Spinal cord (tissue), 10 donors: ENCODE results near the gene IQSEC2. TPM values are rescaled to one million over a fixed set of nuclear protein-coding genes. Genes with fewer than 3 reads are reported as not detected.

Experiments
- DNase-seq, 6 donors: peaks; one replicate each; pipeline versions ENCODE4 v3.0.0 to v3.0.0-alpha.2; 2013 to 2015; ENCODE audit warnings: low spot score in 6 of 6, low read depth in 4 of 6
- H3K27ac ChIP-seq: one replicate; pipeline ENCODE4 v1.5.1; 2013; ENCODE audit warnings: low read depth, low read length, control low read depth
- H3K27me3 ChIP-seq: one replicate; pipeline ENCODE4 v1.6.1; 2013; ENCODE audit warnings: low read length; ENCODE audit not compliant: control insufficient read depth, insufficient read depth
- H3K36me3 ChIP-seq: one replicate; pipeline ENCODE4 v1.6.1; 2013; ENCODE audit warnings: low read length; ENCODE audit not compliant: control insufficient read depth, insufficient read depth
- H3K4me1 ChIP-seq: one replicate; pipeline ENCODE4 v1.6.1; 2013; ENCODE audit warnings: low read length; ENCODE audit not compliant: control insufficient read depth, insufficient read depth
- H3K4me3 ChIP-seq: one replicate; pipeline ENCODE4 v1.5.1; 2013; ENCODE audit warnings: low read depth, low read length, control low read depth
- H3K9me3 ChIP-seq: one replicate; pipeline ENCODE4 v1.6.1; 2013; ENCODE audit warnings: low read length; ENCODE audit not compliant: control insufficient read depth, insufficient read depth
- WGBS: methylation state at CpG from one replicate; pipeline ENCODE4 v1.1.5; 2013; ENCODE audit warnings: missing lambda C conversion rate; ENCODE audit not compliant: insufficient coverage; 5-methylcytosine and 5-hydroxymethylcytosine counted together
- polyA plus RNA-seq, 2 donors: library from polyadenylated mRNA; unstranded; fragments of 120-200 nt; gene quantifications; one replicate each; pipeline ENCODE4 v1.2.1, GENCODE V29; 2013; ENCODE audit not compliant: insufficient read length in 2 of 2
- total RNA-seq, 2 donors: library from RNA; depleted of rRNA in 1 of 2; stranded (reverse); fragments of 120-200 nt in 1 of 2; fragments of >200 nt in 1 of 2; gene quantifications; one replicate each; pipeline versions ENCODE4 v1.2.3 to v1.2.4, GENCODE V29; 2013 to 2014
- donor health status: healthy.

IQSEC2 gene
- total and polyA plus RNA-seq, 4 donors, result 11.8 to 47.8 (median 28.8) TPM

GRCh38 chrX:53262189-53262917 is 19.0 kb downstream of the IQSEC2 start:
- H3K36me3 ChIP-seq, result no peaks in the 10 kb centered on the region
- peaks cover 46% of the 10 kb centered on the region for H3K27me3 ChIP-seq
- no peaks in the 10 kb centered on the region for H3K9me3 ChIP-seq
- H3K4me1 ChIP-seq, result peaks cover 24% of the 10 kb centered on the region
- no peak overlapping the region for H3K4me3 ChIP-seq
- WGBS, result 41% methylated on average over 5 of the region's 7 CpGs
- H3K27ac ChIP-seq, result no peak overlapping the region
- DNase-seq, result peak in 3 of 6 donors; percentile 25 to 82 (median 74)

- H3K4me3 ChIP-seq, result no peak overlapping the region
- DNase-seq, result peak in 2 of 6 donors; percentile 16 to 36
- no peaks in the 10 kb centered on the region for H3K36me3 ChIP-seq
- H3K27me3 ChIP-seq, result peaks cover 47% of the 10 kb centered on the region
- no peaks in the 10 kb centered on the region for H3K9me3 ChIP-seq
- H3K4me1 ChIP-seq, result peaks cover 33% of the 10 kb centered on the region
- WGBS, result 29% methylated on average over 2 of the region's 7 CpGs
- no peak overlapping the region for H3K27ac ChIP-seq
Observed at GRCh38 chrX:53261355-53261972, 19.9 kb downstream of the IQSEC2 start.

- DNase-seq, result no peak
- peaks cover under 1% of the 10 kb centered on the region for H3K36me3 ChIP-seq
- H3K9me3 ChIP-seq, result no peaks in the 10 kb centered on the region
- 52% methylated on average over 5 of the region's 7 CpGs for WGBS
- H3K4me1 ChIP-seq, result peaks cover 33% of the 10 kb centered on the region
- H3K27ac ChIP-seq, result no peak overlapping the region
- H3K27me3 ChIP-seq, result peaks cover 48% of the 10 kb centered on the region
- no peak overlapping the region for H3K4me3 ChIP-seq
Observed at GRCh38 chrX:53260836-53261235, 20.5 kb downstream of the IQSEC2 start.

- DNase-seq, result no peak
- H3K27ac ChIP-seq, result no peak overlapping the region
- no peak overlapping the region for H3K4me3 ChIP-seq
- 85% methylated on average over 4 of the region's 6 CpGs for WGBS
- no peaks in the 10 kb centered on the region for H3K9me3 ChIP-seq
- H3K36me3 ChIP-seq, result peaks cover 8% of the 10 kb centered on the region
- H3K4me1 ChIP-seq, result peaks cover 32% of the 10 kb centered on the region
- H3K27me3 ChIP-seq, result peaks cover 42% of the 10 kb centered on the region
Observed at GRCh38 chrX:53257670-53258423, 23.5 kb downstream of the IQSEC2 start.

GRCh38 chrX:53257166-53257565 is 24.2 kb downstream of the IQSEC2 start:
- peaks cover 25% of the 10 kb centered on the region for H3K4me1 ChIP-seq
- DNase-seq, result no peak
- H3K9me3 ChIP-seq, result no peaks in the 10 kb centered on the region
- H3K27ac ChIP-seq, result no peak overlapping the region
- H3K27me3 ChIP-seq, result peaks cover 37% of the 10 kb centered on the region
- no peak overlapping the region for H3K4me3 ChIP-seq
- 72% methylated on average over 8 of the region's 13 CpGs for WGBS
- peaks cover 8% of the 10 kb centered on the region for H3K36me3 ChIP-seq

- Histone ChIP-seq H3K36me3 (peaks cover 8% of the 10 kb centered on the region), H3K4me1 (peaks cover 21% of the 10 kb centered on the region), H3K4me3 (no peak overlapping the region), H3K9me3 (no peaks in the 10 kb centered on the region), H3K27ac (no peak overlapping the region), H3K27me3 (peaks cover 32% of the 10 kb centered on the region)
- WGBS, result 30% methylated on average over 17 of the region's 17 CpGs
- DNase-seq, result peak in 1 of 6 donors; percentile 23
Observed at GRCh38 chrX:53256446-53257041, 24.8 kb downstream of the IQSEC2 start.

GRCh38 chrX:53255738-53256191 is 25.6 kb downstream of the IQSEC2 start:
- H3K4me3 ChIP-seq, result no peak overlapping the region
- H3K4me1 ChIP-seq, result peaks cover 16% of the 10 kb centered on the region
- no peak for DNase-seq
- no peak overlapping the region for H3K27ac ChIP-seq
- H3K36me3 ChIP-seq, result peaks cover 11% of the 10 kb centered on the region
- WGBS, result 66% methylated on average over 6 of the region's 9 CpGs
- H3K9me3 ChIP-seq, result no peaks in the 10 kb centered on the region
- peaks cover 32% of the 10 kb centered on the region for H3K27me3 ChIP-seq

GRCh38 chrX:53254570-53255461 is 26.6 kb downstream of the IQSEC2 start:
- H3K4me3 ChIP-seq, result no peak overlapping the region
- no peak for DNase-seq
- H3K27me3 ChIP-seq, result peaks cover 33% of the 10 kb centered on the region
- H3K9me3 ChIP-seq, result no peaks in the 10 kb centered on the region
- H3K27ac ChIP-seq, result no peak overlapping the region
- 82% methylated on average over 18 of the region's 22 CpGs for WGBS
- H3K4me1 ChIP-seq, result peaks cover 16% of the 10 kb centered on the region
- H3K36me3 ChIP-seq, result peaks cover 18% of the 10 kb centered on the region
